UCSD-AML1 (cell line): ENCODE measurements around the gene ZBTB46.
"Not testable (repeated sequence)": the region's sequence is repeated elsewhere in the genome, so short reads cannot be mapped to it uniquely, and the experiment has no call there.

Experiments
- DNase-seq: peaks from one replicate; lab custom pipeline; 2025; ENCODE audit not compliant: unreplicated experiment; lab: John Stamatoyannopoulos, UW

The ZBTB46 gene

DNA sequence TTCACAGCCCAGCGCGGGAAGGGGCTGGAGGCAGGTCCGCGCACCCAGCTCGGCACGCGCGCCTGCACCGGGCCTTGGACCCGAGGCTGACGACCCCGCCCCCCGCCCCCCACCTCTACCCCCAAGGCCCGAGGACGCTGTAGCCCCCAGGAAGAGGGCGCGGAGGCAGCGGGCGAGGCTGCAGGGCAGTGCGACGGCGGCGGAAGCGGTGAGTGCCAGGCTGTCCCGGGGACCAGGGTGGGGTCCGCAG, 93.4 kb downstream of the ZBTB46 start:
- no peak for DNase-seq

DNA sequence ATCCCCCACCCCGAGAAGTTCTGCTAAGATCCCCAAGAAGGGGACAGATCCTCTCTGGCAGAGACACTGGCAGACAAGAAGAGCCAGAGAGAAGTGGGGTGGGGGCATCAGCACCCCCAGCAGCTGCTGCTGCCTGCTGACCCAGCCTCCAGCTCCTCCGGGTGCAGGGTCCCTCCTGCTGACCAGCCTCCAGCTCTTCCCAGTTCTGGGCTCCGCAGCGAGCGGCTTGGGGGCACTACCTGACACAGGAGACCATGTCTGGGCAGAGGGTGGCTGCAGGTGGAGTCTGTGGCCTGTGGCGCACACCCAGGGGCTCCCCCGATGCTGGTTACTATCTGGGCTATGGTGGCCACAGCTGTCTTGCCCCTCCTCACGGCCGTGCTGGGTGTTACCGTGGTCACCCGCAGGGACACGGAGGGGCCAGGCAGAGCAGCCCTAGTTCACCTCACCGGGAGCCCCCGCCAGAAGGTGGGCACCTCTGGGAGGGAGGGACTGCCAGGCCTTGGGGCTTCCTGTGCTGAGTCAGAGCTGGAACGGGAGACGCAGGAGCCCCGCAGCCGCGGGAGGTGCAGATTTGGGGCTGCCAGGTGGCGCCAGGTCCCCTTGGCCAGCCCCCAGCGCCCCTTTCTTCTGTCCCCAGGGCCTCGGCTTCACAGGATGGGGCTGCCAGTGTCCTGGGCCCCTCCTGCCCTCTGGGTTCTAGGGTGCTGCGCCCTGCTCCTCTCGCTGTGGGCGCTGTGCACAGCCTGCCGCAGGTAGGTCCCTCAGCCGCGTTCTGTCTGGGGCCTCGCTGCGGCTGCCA, 94.0 kb downstream of the ZBTB46 start:
- DNase-seq = no peak

DNA sequence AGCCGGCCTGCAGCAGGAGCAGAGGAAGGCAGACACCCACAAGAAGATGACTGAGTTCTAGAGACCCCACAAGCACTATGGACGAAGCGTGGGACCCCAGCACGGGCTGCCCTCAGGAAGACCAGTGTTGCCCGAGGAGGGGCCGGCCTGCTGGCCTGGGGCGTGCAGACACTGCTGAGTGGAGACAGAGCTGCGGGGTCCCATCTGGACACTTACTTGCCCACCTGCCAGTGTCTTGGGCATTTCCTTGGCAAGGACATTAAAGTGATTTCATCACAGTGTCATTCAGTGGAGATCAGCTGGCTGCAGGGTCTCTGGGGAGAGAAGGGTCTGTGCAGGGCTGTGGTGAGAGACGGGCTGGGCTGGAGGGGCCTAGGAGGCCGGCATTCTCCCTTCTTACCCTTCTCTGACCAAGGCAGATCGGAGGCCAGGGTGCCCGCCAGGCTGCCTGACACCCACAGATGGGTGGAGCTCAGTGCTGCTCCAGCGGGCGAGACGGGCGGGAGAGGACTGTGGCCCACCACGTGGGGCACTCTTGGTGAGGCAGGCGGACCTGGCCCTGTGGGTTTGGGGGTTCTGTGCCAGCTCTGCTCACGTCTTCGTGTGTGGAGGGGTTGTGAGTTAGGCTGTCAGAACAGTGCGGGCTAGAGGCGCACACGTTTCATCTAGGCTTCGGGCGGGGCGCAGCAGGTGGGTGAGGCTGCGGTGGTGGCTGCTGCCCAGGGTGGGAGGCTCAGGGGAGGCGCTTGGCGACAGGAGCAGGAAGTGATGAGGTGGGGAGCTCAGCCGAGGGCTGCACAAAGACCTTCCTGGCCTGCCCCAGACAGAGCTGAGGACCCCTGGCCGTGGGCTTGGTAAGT, 95.0 kb downstream of the ZBTB46 start, which contains the start of gene LIME1:
Gene LIME1 (plus strand): TSS at position 806 of the 860 bp plus-strand sequence. CDS start 886 bp downstream, outside the sequence.
- no peak for DNase-seq

DNA sequence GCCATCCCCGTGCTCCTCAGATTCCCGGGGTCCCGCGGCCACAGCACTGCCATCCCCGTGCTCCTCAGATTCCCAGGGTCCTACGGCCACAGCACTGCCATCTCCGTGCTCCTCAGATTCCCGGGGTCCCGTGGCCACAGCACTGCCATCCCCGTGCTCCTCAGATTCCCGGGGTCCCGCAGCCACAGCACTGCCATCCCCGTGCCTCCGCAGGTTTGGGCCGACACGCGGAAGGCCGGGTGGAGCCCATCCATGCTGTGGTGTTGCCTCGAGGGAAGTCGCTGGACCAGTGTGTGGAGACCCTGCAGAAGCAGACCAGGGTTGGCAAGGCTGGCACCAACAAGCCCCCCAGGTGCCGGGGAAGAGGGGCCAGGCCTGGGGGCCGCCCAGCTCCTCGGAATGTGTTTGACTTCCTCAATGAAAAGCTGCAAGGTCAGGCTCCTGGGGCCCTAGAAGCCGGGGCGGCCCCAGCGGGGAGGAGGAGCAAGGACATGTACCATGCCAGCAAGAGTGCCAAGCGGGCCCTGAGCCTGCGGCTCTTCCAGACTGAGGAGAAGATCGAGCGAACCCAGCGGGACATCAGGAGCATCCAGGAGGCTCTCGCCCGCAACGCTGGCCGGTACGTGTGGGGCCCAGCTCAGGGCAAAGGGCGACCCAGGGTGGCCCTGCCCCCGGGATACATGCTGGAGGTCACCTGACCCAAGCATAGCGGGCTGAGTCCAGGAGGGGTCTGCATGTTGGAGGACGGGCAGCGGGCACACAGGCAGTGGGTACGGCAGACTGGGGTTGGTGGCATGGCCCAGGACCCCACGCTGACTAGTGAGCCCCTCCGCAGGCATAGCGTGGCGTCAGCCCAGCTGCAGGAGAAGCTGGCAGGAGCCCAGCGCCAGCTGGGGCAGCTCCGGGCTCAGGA, 95.9 kb downstream of the ZBTB46 start:
- no peak for DNase-seq

DNA sequence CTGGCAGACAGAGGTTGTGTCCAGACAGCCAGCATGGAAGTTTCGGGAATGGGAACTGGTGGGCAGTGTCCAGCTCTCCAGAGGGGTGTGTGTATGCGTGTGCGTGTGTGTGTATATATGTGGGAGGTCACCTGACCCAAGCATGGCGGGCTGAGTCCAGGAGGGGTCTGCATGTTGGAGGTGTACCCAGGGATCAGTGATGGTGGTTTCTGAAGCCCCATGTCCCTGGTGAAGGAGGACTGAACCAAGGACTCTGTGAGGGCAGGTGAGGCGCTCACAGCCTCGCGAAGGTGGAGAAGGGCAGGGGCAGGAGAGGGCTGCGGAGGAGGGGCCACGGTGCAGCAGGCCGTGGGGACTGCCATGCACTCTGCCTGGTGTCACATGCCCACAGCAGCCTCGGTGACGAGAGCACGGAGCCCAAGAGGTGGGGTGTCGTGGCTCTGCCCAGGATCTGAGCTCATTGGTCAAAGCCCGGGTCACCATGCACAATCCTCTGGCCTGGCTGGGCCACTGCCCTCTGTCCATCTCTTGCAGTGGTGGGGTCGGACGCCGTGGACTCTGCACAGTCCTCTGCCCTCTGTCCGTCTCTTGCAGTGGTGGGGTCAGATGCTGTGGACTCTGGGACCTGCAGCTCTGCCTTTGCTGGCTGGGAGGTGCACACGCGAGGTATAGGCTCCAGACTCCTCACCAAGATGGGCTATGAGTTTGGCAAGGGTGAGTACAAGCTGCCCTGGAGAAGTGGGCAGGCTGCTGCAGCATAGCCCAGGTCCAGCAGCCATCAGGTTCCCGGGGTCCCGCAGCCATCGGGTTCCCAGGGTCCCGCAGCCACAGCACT, 96.7 kb downstream of the ZBTB46 start:
- DNase-seq = no peak

DNA sequence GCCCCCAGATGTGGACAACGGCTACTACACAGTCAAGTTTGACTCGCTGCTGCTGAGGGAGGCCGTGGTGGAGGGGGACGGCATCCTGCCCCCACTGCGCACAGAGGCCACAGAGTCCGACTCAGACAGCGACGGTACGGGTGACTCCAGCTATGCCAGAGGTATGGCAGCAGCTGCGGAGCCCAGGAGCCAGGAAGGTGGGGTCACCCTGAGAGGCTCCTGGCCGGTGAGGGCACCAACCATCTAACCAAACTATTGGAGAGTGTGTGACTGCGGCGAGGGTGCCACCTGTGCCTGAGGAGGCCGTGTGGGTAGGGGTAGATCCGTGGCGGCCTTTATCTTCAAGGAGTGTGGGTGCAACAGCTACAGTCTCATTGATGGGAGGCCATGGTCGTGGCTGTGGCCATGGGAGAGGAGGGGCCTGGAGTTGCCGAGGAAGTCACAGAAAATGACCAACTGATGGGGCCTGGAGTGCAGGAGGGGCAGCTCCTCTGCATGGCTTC, 97.4 kb downstream of the ZBTB46 start:
- no peak for DNase-seq

DNA sequence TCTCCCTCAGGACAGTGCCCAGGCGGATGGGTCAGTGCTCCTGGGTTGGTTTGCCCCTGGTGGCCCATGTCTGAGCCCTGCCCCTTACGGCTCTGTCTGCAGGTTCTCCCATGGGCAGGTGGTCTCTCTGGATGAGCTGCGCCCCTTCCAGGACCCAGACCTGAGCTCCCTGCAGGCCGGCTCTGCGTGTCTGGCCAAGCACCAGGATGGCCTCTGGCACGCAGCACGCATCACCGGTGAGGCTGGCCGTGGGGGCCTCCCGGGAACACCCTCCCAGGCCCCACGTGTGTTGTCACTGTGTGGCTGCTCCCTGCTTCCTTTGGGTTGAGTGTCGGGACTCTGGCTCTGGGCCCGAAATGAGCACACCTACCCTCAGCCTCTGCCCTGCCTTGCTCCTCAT, 97.9 kb downstream of the ZBTB46 start:
- no peak for DNase-seq

DNA sequence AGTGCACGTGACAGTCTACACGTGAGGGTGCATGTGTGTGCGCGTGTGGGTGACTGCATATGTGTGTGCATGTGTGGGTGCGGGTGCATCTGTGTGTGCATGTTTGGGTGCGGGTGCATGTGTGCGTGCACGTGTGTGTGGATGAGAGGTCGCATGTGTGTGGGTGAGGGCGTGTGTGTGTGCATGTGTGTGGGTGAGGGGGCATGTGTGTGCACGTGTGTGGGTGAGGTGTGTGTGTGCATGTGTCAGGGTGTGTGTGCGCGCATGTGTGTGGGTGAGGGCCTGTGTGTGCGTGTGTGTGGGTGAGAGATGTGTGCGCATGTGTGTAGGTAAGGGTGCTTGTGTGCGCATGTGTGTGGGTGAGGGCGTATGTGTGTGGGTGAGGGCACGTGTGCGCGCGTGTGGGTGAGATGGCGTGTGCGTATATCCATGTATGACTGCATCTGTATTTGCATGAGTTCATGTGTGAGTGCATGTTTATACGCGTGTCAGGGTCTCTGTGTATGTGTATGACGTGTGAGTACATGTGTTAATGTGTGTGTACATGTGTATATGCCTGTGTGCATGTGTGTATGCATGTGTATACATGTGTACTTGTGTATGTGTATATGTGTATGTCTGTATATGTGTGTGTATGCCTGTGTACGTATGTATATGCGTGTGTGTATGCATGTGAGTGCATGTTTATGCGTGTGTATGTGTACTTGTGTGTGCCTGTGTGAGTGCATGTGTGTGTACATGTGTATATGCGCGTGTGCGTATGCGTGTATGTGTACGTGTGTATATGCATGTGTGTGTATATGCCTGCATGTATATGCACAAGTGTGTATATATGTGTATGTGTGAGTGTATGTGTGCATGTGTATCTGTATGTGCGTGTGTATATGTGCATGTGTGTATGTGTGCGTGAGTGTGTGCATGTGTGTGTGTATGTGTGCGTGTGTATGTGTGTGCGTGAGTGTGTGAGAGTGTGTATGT, 98.7 kb downstream of the ZBTB46 start:
- no peak for DNase-seq

DNA sequence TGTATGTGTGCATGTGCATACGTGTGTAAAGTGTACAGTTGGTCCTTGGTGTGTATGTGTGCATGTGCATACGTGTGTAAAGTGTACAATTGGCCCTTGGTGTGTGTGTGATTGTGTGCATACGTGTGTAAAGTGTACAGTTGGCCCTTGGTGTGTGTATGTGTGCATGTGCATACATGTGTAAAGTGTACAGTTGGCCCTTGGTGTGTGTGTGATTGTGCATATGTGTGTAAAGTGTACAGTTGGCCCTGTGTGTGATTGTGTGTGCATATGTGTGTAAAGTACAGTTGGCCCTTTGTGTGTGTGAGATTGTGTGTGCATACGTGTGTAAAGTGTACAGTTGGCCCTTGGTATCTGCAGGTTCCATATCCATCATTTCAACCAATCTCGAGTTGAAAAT, 99.7 kb downstream of the ZBTB46 start:
- no peak for DNase-seq

DNA sequence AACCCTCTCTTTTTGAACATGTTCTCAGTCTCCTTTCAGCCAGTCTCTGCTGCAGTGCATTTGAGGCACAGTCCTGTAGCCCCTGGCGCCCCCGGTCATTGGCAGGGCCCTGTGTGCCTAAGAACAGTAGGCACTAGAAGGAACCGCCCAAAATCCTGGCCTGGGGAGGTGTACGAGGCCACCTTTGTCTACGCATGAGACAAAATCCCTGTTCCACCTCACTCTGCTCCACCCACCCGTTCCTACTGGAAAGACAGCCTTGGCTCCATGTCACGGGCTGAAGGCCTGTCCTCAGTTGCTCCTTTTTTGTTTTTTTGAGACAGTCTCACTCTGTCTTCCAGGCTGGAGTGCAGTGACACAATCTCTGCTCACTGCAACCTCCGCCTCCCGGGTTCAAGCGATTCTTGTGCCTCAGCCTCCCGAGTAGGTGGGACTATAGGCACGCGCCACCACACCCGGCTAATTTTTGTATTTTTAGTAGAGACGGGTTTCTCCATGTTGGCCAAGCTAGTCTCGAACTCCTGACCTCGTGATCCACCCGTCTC, 100.8 kb downstream of the ZBTB46 start:
- DNase-seq = not testable (repeated sequence)

DNA sequence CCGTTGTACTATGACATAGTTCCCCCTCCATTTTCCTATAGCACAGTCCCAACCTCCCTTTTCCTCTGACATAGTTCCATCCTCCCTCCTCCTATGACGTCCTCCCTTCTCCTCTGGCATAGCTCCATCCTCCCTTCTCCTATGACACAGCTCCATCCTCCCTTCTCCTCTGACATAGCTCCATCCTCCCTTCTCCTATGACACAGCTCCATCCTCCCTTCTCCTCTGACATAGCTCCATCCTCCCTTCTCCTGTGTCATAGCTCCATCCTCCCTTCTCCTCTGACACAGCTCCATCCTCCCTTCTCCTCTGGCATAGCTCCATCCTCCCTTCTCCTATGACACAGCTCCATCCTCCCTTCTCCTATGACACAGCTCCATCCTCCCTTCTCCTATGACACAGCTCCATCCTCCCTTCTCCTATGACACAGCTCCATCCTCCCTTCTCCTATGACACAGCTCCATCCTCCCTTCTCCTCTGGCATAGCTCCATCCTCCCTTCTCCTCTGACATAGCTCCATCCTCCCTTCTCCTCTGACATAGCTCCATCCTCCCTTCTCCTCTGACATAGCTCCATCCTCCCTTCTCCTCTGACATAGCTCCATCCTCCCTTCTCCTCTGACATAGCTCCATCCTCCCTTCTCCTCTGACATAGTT, 108.0 kb downstream of the ZBTB46 start:
- not testable (repeated sequence) for DNase-seq

DNA sequence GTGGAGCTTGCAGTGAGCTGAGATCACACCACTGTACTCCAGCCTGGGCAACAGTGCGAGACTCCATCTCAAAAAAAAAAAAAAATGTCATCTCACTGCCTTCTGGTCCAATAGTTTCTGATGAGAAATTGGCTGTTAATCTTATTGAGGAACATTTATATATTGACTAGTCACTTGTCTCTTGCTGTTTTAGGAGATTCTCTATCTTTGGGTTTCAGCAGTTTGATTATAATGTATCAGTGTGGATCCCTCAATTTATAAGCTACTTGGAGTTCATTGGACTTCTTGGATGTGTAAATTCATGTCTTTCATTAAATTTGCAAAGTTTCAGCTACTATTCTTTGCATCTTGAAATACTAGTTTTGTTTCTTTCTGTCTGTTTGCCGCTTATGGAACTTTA, 112.1 kb downstream of the ZBTB46 start:
- DNase-seq = no peak

DNA sequence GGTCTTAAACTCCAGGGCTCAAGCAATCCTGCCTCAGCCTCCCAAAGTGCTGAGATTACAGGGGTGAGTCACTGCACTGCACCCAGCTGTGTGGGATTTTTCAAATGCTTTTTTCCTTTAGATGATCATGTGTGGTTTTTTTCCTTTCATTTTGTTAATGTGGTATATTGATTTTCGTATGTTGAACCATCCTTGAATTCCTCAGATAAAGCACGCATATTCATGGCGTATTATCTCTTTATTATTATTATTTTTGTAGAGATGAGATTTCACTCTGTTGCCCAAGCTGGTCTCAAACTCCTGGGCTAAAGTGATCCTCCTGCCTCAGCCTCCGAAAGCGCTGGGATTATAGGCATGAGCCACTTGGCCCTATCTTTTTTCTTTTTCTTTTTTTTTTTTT, 116.2 kb downstream of the ZBTB46 start:
- no peak for DNase-seq

DNA sequence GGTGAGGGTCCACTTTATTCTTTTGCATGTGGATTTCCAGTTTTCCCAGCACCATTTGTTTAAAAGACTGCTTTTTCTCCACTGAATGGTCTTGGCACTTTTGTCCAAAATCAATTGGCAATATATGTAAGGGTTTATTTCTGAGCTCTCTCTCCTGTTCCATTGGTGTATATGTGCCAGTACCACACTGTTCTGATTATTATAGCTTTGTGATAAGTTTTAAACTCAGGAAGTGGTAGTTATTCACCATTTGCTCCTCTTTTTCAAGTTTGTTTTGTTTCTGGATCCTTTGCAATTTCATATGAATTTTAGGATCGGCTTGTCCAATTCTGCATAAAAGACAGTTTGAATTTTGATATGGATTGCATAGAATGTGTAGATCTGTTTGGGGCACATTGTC, 118.9 kb downstream of the ZBTB46 start:
- no peak for DNase-seq

DNA sequence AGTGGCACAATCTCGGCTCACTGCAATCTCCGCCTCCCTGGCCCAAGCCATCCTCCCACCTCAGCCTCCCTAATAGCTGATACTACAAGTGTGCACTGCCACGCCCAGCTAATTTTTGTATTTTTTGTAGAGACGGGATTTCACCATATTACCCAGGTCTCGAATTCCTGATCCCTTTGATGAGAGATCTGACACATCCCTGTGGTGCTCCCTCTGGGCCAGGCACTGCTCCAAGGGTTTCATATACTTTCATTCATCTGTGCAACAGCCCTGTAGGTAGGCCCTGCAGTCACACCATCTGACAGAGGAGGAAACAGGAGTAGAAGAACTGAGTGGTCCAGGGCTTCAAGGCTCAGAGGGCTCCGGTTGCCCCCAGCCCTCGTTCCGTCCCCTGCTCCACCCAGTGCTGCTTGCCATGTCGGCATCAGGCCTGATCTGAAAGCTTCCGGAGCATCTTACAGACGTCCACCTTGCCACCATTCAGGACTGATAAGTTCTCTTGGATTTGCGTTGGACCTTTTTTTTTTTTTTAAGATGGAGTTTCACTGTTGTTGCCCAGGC, 119.9 kb downstream of the ZBTB46 start:
- no peak for DNase-seq

DNA sequence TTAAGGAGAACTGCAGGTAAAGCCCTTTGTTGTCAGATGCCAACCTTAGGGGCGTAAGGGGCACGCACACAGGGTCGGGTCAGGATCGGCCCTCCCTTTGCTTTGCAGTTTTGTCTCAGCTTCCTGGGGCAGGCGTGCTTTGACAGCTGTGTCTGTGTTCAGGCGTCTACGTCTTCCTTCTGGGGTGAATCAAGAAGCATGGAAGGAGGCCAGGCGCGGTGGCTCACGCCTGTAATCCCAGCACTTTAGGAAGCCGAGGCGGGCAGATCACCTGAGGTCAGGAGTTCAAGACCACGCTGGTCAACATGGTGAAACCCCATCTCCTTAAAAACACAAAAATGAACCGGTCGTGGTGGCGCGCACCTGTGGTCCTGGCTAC, 121.9 kb downstream of the ZBTB46 start:
- no peak for DNase-seq

DNA sequence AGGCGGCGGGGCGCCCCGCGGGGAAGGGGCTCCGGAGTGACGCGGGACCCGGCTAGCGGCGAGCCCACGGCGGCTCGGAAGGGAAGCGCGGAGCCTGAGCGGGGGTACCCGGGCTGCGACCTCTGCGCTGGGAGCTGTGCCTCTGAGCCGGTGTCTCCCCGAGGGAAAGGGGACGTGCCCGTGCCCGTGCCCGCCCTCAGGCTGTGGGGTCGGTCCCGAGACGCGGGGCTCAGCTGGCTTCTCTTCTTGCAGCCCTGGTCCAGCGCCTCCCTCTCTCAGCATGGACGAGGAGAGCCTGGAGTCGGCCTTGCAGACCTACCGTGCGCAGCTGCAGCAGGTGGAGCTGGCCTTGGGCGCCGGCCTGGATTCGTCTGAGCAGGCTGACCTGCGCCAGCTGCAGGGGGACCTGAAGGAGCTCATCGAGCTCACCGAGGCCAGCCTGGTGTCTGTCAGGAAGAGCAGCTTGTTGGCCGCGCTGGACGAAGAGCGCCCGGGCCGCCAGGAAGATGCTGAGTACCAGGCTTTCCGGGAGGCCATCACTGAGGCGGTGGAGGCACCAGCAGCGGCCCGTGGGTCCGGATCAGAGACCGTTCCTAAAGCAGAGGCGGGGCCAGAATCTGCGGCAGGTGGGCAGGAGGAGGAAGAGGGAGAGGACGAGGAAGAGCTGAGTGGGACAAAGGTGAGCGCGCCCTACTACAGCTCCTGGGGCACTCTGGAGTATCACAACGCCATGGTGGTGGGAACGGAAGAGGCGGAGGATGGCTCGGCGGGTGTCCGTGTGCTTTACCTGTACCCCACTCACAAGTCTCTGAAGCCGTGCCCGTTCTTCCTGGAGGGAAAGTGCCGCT, 122.5 kb downstream of the ZBTB46 start:
- DNase-seq = no peak
